GM18520 (cell line): ENCODE measurements around the gene ENPEP.
"Not testable (repeated sequence)": the region's sequence is repeated elsewhere in the genome, so short reads cannot be mapped to it uniquely, and the experiment has no call there.

ENCODE experiments used
- ATAC-seq: cut with Tn5 transposase; IDR thresholded peaks from one replicate; pipeline ENCODE4 v1.9.1; 2021; ENCODE audit not compliant: unreplicated experiment

The ENPEP gene

GRCh38 chr4:110515676-110516075 is 39.7 kb downstream of the ENPEP start:
- no peak for ATAC-seq

GRCh38 chr4:110516106-110516922 is 40.4 kb downstream of the ENPEP start:
- peak; percentile 87 for ATAC-seq

- no peak for ATAC-seq
Measured at GRCh38 chr4:110518889-110519490, 43.0 kb downstream of the ENPEP start.

- ATAC-seq, result no peak
Measured at GRCh38 chr4:110520886-110521285, 44.9 kb downstream of the ENPEP start.

GRCh38 chr4:110526589-110526988 is 50.6 kb downstream of the ENPEP start:
- ATAC-seq, result no peak

- no peak for ATAC-seq
Measured at GRCh38 chr4:110527156-110527555, 51.2 kb downstream of the ENPEP start.

GRCh38 chr4:110532901-110533589 is 57.1 kb downstream of the ENPEP start:
- no peak for ATAC-seq

- ATAC-seq, result no peak
Measured at GRCh38 chr4:110533590-110533910, 57.6 kb downstream of the ENPEP start.

GRCh38 chr4:110533940-110534339 is 58.0 kb downstream of the ENPEP start:
- no peak for ATAC-seq

- ATAC-seq, result no peak
Measured at GRCh38 chr4:110540581-110540980, 64.6 kb downstream of the ENPEP start.

GRCh38 chr4:110540982-110541451 is 65.1 kb downstream of the ENPEP start:
- no peak for ATAC-seq

GRCh38 chr4:110543577-110543976 is 67.6 kb downstream of the ENPEP start:
- ATAC-seq, result no peak

GRCh38 chr4:110544594-110544993 is 68.6 kb downstream of the ENPEP start:
- no peak for ATAC-seq

GRCh38 chr4:110550260-110550659 is 74.3 kb downstream of the ENPEP start:
- no peak for ATAC-seq

GRCh38 chr4:110553197-110553596 is 77.2 kb downstream of the ENPEP start:
- no peak for ATAC-seq

GRCh38 chr4:110567214-110567613 is 91.3 kb downstream of the ENPEP start:
- no peak for ATAC-seq

- not testable (repeated sequence) for ATAC-seq
Measured at GRCh38 chr4:110576696-110577095, 100.7 kb downstream of the ENPEP start.

GRCh38 chr4:110586131-110586850 is 110.3 kb downstream of the ENPEP start:
- ATAC-seq, result no peak

GRCh38 chr4:110587666-110588285 is 111.8 kb downstream of the ENPEP start:
- no peak for ATAC-seq

- ATAC-seq, result no peak
Measured at GRCh38 chr4:110589297-110589696, 113.3 kb downstream of the ENPEP start.

GRCh38 chr4:110595583-110595982 is 119.6 kb downstream of the ENPEP start:
- ATAC-seq, result no peak
